C4-2B (cell line): ENCODE data around the gene FGFRL1.
"Not testable (repeated sequence)": the region's sequence is repeated elsewhere in the genome, so short reads cannot be mapped to it uniquely, and the experiment has no call there.

Experiments
- H3K27ac ChIP-seq: fragments of 450-650 bp; 2 replicates; pipeline ENCODE4 v1.5.1; 2017
- ZFX ChIP-seq: fragments of 450-650 bp; IDR thresholded peaks from 2 replicates; pipeline ENCODE4 v1.6.1; 2017
- TF ChIP-seq, protein P1 (sequence below): fragments of 450-650 bp; conservative IDR thresholded peaks from 2 replicates; pipeline ENCODE4 v1.5.1; 2017; ENCODE audit warnings: mild to moderate bottlenecking

FGFRL1 gene

DNA sequence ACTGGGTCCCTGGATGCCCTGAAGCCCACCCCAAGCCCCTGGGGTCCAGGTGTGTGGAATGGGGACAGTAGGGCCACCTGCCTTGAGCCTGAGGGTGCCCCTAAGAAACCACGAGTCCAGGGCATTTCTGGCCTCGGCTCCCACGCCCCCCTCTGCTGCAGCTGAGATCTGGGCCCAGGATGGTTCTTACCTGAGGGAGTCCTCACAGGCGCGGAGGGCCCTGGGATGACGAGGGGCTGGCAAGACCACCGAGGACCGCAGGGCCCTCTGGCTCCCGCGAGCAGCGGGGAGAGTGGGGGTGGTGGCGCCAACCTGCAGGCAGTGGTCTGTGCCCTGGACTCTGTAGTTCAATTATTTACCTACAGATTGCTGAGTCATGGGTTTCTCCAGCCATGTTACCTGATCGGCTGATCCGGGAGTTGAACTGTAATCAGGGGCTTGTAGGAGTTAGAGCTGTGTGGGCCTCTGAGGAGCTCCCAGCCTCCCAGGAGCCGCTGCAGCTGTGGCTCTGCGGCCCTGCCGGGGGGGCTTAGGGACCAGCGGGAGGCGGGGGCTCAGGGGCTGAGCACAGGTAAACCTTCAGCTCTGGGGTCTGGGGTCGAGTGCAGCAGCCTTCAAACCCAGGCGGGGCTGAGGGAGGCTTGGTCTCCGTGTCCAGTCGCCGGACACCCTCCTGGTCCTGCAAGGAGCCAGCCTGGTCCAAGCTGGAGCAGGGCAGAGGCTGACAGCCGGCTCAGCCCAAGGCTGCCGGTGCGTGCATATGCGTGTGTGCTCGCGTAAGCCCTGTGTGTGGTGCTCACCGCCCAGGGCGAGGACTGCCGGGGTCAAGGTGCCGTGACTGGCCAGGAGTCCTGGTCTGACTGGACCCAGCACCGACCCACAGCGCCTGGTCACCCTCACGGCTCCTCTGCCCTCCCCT is 18.1 kb upstream of the FGFRL1 start, which contains the start of gene SLC26A1:
SLC26A1 (minus strand) TSS at position 294 of the 919 bp plus-strand sequence. CDS start 1,701 bp downstream, outside the sequence.
- peak within 1 kb of the TSS; percentile 99 for H3K27ac ChIP-seq

DNA sequence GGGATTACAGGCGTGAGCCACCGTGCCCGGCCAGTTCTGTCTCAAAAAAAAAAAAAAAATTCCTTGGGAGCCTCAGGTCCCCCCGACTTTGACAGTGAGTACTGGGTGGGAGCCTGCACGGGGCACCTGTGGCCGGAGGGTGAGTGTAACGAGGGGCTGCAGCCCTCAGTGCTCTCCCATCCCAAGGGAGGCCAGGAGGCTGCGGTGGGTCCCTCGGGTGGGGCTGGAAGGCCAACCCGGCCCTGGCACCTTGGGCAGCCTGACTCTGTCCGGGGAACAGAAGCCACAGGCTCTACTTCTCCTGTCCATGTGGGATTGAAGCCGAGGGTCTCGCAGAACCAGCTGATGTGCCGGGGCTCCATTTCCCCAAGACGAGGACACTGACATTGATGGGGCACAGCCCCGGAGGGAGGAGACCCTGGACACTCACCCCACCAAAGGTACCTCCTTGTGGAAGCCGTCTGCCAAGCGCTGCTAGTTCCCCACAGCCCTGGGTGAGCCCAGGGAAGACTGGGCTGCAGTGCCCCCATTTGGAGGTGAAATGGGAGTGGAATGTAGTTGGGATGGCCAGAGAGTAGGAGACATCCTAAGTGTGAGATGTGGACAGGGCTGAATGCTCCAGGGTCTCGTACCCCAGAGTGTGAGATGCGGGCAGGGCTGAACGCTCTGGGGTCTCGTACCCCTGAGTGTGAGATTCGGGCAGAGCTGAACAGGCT is 16.0 kb upstream of the FGFRL1 start:
- TF ChIP-seq, protein P1, sequence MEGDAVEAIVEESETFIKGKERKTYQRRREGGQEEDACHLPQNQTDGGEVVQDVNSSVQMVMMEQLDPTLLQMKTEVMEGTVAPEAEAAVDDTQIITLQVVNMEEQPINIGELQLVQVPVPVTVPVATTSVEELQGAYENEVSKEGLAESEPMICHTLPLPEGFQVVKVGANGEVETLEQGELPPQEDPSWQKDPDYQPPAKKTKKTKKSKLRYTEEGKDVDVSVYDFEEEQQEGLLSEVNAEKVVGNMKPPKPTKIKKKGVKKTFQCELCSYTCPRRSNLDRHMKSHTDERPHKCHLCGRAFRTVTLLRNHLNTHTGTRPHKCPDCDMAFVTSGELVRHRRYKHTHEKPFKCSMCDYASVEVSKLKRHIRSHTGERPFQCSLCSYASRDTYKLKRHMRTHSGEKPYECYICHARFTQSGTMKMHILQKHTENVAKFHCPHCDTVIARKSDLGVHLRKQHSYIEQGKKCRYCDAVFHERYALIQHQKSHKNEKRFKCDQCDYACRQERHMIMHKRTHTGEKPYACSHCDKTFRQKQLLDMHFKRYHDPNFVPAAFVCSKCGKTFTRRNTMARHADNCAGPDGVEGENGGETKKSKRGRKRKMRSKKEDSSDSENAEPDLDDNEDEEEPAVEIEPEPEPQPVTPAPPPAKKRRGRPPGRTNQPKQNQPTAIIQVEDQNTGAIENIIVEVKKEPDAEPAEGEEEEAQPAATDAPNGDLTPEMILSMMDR, result no peak
- TF ChIP-seq ZFX, result no peak
- peak overlapping the region; percentile 99; the same call in 1 of the 2 replicates for H3K27ac ChIP-seq

More for the DNA sequence above, 18.1 kb upstream of the FGFRL1 start, which contains the start of gene SLC26A1:
- TF ChIP-seq ZFX, result peak; percentile 30; the same call in 1 of the 2 replicates
- TF ChIP-seq, protein P1, result no peak

DNA sequence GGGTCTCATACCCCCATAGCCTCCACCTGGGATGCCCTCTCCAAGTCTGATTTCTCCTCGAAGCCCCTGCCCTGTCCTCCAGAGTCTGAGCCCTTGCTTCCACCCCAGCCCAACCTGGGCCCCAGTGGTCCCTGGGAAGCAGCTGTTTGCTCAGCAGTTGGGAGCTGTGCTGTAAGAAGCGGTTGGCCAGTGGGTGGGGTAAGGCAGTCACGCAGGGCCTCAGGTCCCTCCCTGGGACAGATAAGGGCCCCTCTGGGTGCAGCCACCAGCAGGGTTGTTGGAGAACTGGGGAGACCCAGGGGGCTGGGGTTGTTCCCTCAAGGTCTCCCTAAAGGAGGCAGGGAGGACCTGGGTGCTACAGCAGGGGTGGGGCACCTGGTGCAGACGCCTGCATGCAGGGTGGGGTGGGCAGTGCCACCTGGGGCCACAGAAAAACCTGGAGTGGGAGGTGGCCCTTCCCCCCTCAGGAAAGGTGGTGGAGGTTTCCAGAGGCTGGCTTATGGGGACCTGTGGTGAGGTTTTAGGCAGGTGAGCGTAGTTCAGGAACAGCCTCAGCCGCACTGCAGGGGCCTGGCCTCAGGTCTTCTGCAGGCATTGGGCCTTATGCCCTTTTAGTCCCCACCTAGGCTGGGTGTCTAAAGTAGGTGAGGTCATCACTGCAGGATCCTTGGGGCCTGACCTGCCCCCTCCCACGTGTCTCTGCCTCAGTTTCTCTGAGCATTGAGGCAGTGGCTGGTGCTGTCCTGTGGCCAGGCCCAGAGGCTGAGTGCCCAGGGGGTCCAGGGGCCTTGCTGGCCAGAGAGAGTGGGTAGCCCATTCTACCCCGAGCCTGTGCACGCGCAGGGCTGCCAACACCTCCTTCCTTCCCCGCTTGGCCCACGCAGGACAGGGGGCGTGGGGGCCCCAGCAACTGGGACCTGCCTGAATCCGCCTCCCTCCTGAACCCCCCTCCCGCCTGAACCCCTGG is 15.1 kb upstream of the FGFRL1 start:
- TF ChIP-seq, protein P1, result no peak
- TF ChIP-seq ZFX, result no peak
- H3K27ac ChIP-seq, result no peak overlapping the region

DNA sequence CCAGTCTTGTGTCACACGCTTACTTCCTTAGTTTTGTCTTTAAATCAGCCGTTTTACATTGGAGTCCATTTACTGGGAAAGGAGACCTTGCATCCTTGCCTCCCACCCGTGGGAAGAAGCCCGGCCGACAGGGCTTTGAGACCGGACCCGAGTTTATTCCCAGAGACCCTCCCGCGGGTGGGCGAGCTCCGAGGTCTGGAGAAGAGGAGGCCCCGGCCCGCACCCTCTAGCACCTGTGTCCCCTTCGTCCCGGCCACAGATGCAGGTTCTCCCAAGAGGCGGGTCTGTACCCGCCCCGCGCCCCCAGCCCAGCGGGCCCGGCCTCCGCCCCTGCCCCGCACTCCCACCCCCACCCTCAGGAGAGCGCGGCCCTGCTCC is 14.4 kb upstream of the FGFRL1 start:
- TF ChIP-seq ZFX, result no peak
- TF ChIP-seq, protein P1, result no peak
- no peak overlapping the region for H3K27ac ChIP-seq

DNA sequence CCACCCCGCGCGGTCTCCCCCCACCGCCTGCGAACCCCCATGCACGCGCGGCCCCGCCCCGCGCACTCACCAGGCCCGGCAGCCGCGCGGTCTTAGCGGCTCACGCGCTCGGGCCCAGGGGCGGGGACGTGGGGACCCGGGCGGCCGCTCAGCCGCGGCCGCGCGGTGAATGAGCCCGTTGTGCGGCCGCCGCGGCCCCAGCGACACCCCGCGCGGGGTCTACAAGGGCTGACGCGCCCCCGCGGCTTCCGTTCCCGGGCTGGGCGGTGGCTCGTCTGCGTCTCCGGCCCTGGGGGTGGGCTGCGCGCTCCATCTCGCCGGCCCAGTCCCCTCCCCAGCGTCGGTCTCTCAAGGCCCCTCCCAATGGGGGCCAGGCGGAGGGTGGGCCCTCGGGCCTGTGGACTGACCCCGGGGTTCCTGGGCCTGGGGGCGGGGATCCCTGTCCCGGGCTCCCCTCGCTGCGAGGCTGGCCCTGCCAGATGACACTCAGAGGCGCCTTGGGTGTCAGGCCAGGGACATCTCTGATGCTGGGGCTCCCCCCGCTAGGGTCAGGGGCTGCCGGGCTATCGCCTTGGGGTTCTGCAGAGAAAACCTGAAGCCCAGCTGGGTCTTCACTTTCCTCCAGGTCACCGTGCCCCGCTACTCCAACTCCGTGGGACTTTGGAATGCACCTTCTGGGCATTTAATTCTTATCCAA is 13.9 kb upstream of the FGFRL1 start:
- H3K27ac ChIP-seq, result no peak overlapping the region
- TF ChIP-seq, protein P1, result no peak
- TF ChIP-seq ZFX, result no peak

DNA sequence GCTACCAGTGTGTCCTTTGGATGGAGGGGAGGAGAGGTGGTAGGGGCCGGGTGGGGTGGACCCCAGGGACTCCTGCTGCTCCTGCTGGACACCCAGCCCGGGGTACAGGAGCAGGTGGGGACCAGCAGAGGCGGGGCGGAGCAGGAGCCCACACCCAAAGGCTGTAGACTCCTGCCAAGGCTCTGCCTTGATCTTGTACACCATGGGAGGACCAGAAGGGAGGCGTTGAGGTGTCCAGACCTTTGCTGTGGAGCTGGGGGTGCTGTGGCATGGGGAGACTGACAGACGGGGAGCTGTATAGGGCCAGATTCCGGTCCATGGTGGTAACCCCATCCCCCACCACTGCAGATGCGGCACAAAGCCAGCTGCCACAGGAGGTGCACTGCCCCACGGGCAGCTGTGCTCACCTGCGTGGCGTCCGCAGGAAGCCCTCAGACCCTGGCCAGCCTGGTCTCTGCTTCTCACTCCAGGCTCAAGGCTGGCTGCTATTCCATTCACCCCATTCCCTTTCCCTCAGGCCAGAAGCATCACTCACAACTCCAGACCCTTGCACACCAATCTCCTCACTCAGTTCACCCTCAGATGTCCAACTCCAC is 13.2 kb upstream of the FGFRL1 start:
- TF ChIP-seq ZFX, result no peak
- TF ChIP-seq, protein P1, result no peak
- no peak overlapping the region for H3K27ac ChIP-seq

DNA sequence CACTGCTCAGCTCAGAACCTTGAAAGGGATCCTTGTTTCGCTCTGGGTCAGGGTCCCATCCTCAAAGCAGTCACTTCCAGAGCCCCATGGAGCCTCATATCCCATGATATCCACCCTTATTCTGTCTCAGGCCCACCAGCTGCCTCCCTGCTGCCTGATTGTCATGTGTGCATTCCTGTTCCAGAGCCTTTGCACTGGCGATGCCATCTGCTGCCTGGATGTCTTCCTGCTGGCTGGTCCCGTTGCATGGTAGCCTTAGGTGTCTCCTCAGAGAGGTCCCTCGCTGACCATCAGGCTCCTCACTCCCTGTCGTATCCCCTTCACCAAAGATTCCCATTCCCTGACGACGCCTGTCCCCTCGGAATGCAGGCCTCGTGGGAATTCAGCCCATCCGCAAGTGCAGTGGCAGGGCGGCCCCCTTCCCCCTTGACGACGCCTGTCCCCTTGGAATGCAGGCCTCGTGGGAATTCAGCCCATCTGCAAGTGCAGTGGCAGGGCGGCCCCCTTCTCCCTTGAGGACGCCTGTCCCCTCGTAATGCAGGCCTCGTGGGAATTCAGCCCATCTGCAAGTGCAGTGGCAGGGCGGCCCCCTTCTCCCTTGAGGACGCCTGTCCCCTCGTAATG is 12.1 kb upstream of the FGFRL1 start:
- H3K27ac ChIP-seq, result not testable (repeated sequence)
